Astrocyte (in vitro differentiated cells and primary cell): ENCODE measurements around the gene TM9SF1.

Source experiments
- EZH2 ChIP-seq: IDR thresholded peaks from 2 replicates; pipeline ENCODE4 v1.6.1; 2012; ENCODE audit warnings: mild to moderate bottlenecking, low read length, inconsistent platforms; ENCODE audit not compliant: insufficient read depth
- TF ChIP-seq, protein P1 (sequence below): IDR thresholded peaks from 2 replicates; pipeline ENCODE4 v1.5.1; 2011; ENCODE audit warnings: low read depth, mild to moderate bottlenecking, inconsistent platforms, low read length, moderate library complexity; ENCODE audit not compliant: insufficient read depth

GRCh38 chr14:24237463-24237955 is 42.3 kb upstream of the TM9SF1 start:
- TF ChIP-seq, protein P1, sequence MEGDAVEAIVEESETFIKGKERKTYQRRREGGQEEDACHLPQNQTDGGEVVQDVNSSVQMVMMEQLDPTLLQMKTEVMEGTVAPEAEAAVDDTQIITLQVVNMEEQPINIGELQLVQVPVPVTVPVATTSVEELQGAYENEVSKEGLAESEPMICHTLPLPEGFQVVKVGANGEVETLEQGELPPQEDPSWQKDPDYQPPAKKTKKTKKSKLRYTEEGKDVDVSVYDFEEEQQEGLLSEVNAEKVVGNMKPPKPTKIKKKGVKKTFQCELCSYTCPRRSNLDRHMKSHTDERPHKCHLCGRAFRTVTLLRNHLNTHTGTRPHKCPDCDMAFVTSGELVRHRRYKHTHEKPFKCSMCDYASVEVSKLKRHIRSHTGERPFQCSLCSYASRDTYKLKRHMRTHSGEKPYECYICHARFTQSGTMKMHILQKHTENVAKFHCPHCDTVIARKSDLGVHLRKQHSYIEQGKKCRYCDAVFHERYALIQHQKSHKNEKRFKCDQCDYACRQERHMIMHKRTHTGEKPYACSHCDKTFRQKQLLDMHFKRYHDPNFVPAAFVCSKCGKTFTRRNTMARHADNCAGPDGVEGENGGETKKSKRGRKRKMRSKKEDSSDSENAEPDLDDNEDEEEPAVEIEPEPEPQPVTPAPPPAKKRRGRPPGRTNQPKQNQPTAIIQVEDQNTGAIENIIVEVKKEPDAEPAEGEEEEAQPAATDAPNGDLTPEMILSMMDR = no peak
- no peak for TF ChIP-seq EZH2
